ENCODE measurements around the gene AFP.

GRCh38 chr4:73440653-73441052 lies 4.6 kb downstream of the AFP start:
- no peak for TF ChIP-seq POLR2AphosphoS5 (IDR thresholded peaks at IDR 0.05; ENCODE audit: low read depth, low read length)
- TF ChIP-seq POLR2A (IDR thresholded peaks at IDR 0.05; ENCODE audit: low read depth, low read length): no peak
